HCEC 1CT (cell line): Measurements from ENCODE around the gene BCCIP.

Experiments used
- DNase-seq: peaks from one replicate; pipeline ENCODE4 v3.0.0-alpha.2; 2017

BCCIP gene

DNA sequence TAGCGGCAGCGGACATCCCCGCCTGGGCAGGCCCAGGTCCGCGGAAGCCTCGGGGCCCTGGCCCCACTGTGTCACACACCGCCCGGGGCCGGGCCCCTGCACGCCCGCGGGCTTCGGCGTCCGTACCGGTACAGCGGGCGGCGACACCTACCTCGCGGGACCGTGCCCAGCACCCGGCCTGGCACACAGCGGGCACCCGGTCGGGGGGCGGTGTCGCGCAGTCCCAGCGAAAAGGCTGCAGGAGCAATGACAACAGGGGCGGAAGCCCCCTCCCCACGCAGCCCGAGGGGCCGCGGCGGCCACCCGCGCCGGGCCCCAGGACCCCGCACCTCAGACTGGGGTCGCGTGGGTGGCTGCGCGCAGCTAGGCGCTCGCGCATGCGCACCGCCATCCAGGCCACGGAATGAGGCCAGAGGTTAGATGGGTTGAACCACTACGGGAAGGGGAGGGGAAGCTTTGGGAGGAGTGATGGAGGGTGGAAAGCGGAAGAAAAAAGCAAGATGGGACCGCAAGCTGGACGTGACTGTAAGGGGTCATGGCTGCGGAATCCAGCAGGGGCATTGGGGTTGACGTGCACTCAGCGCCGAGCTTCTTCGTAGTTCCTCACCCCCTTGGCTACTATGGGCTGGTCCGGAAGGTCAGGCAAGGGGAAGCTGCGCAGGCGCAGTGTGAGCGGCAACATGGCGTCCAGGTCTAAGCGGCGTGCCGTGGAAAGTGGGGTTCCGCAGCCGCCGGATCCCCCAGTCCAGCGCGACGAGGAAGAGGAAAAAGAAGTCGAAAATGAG lies at the start of gene BCCIP, which contains the start of gene UROS:
TSS of gene BCCIP (plus strand) at position 669 of the 785 bp plus-strand sequence. CDS start at position 681, 12 bp downstream.
TSS of gene UROS (minus strand) at position 381 of the 785 bp plus-strand sequence. CDS start 6,759 bp downstream, outside the sequence.
- DNase-seq, result peak; percentile 84

DNA sequence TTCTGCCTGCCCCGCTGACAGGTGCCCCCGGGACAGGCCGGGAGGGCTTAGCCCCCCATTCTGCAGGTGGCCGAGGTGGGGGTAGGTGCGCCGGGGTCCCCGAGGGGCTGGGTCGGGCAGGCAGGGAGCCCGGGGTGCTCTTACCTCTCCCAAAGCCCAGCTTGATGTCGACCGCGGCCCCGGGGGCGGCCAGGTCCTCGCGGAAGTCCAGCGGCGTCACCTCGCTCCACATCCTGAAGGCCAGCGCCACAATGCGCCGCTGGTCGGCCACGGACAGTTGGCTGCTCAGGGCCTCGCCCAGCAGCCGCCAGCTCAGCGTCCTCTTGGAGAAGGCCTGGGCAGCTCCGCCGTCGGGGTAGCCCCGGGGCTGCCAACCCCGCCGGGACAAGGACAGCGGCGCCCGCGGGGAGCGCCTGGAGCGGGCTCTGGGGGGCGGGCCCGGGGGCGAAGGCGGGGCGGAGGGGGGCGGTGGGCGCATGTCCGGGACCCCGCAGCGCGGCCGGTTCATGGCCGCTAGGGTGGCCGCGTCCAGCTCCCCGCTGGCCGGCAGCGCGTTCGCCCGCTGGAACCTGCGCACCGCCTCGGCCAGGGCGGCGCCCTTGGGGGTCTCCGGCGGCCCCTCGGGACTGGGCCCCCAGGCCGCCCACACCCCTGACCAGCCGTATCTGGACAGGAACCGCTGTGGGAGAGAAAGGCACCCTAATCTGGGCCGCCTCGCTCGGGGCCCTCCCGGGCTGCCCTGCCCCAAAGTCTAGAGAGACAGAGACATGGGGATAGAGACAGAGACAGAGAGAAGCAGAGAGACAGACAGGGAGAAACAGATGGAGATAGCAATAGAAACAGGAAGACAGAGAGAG lies 49.4 kb upstream of the BCCIP start:
- no peak for DNase-seq

DNA sequence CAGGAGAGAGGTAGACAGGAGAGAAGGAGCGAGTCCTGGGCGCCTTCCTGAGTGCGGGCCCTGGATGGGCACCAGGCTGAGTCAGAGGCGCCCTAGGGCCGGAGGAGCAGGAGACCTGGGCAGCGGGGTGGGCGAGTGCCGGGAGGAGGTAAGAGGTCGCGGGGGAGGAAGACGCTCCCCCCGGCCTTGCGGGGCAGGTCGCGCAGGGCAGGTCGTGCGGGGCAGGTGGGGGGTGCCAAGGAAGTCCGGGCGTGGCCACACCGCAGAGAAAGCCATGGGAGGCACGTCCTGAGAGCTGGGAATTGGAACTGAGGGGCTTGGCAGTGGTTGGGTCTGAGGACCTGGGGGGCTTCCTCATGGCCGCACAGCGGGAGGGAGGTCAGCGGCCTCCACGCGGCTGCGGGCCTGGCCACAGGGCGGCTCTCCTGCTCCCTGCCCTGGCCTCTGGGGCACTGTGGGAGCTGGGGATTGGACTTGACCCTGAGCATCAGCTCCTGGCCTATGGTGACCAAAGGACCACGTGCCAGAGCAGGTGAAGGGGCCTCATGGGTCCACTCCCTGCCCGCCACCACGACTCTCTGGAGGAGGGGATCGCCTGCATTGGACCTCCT lies 48.7 kb upstream of the BCCIP start:
- no peak for DNase-seq

DNA sequence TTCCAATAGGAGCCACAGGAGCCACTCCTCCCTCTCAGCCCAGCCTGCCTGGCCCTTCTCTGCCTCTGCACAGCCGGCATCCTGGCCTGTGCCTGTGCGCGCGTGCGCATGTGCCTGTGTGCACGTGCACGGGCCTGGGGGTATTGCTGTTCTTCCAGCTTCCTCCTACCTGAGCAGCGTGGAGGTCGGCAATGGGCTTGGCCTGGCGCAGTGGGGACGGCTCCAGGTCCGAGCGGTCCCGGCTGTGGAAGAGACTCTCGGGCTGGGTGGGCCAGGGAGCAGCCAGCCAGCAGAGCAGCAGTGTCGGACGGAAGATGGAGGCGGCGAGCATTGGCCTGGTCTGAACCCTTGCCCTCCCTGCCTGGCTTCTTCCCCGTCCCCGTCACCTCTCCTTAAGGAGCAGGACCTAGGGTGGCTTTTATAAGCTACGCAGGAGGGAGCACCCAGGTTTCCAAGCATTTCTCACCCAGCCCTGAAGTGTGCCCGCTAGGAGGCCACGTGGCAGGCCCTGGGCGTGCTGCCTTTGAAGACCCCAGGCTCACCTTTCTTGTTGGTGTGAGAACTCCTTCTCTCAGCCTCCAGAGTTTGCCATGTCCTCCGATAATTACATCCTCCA lies 47.7 kb upstream of the BCCIP start, which contains the start of gene MMP21:
TSS of gene MMP21 (minus strand) at position 331 of the 616 bp plus-strand sequence. CDS start at position 331, 0 bp downstream.
- DNase-seq, result no peak

DNA sequence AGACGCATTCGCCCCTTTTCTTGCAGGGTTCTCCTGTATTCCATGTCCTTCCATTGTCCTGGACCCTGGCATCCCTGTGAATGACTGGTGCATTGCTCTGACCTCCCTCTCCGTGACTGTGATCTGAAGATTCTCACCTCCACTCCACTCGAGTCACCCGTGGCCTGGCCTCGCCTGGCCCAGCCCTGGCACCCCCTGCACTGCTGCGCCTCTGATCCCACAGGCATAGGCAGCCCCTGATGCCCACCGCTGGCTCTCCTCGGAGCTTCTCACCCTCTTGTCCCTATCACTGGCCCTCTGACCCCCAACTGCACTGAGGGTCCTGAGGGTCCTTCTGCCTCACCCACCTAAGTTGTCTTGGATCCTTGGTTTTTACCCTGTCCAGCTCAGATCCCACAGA lies 45.5 kb upstream of the BCCIP start:
- DNase-seq, result no peak

DNA sequence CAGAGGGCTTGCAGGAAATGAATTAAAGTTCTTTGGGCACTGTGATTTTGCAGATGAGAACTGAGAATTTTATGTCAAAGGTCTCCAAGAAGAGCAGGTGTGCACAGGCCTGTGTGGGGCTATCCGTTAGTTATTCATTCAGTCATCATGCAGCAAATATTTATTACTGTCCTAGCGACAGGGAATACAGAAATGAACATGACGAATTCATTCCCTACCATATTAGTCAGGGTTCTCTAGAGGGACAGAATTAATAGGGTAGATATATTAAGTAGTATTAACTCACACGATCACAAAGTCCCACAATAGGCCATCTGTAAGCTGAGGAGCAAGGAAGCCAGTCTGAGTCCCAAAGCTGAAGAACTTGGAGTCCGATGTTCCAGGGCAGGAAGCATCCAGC lies 44.8 kb upstream of the BCCIP start:
- DNase-seq, result no peak

DNA sequence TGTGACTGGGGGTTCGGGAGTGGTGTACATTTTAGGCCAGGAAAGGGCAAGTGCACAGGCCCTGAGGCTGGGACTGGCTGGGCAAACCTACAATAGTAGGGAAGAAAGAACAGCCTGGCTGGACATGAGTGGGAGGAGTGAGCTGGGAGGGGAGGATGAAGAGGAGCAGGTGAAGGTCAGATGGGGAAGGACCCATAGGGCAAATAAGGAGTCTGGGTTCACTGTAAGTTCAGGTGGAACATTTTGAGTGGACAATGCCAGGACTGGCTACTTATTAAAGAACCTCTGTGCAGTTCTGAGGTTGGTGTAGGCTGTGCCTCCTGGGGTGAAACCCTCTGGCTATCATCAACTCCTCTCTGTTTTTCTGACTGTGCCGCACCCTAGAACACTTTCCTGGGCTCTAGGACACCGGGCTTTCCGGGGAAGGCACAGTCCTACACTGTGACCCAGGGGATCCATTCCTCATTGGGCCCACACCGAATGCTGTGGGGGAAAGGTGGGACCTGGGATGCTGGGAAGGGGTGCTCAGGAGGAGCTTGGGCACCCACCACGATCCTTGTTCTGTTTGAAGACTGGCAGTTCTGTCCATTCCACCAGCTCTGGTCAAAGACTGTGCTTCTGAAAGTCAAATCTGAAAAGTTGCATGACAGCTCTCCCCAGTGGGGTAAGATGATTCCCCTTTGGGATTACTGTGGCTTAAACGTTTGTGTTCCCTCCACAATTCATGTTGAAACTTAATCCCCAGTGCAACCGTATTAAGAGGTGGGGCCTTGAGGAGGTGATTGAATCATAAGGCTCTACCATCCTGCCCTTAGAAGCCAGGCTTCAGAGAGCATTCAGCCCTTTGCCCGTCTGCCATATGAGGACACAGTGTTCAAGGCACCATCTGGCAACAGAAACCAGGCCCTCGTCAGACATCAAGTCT lies 43.7 kb upstream of the BCCIP start:
- no peak for DNase-seq

DNA sequence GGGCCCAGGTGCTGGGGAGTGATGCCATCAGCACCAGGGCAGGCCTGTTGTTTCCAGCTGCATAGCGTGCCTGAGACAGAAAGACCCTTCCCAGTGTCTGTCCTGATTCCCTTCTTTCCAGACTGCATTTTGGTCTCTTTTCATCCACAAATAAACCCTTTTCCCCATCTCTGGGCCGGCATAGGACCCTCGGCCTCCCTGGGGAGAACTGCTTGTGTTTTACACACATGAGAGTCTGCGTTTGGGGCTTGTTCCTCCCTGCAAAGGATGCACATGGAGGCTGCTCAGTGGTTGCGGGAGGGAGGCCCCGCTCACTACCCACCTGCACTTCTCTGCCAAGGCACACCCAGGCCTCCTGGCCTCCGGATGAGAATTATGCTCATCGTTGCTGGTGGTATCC lies 42.0 kb upstream of the BCCIP start:
- DNase-seq, result no peak

DNA sequence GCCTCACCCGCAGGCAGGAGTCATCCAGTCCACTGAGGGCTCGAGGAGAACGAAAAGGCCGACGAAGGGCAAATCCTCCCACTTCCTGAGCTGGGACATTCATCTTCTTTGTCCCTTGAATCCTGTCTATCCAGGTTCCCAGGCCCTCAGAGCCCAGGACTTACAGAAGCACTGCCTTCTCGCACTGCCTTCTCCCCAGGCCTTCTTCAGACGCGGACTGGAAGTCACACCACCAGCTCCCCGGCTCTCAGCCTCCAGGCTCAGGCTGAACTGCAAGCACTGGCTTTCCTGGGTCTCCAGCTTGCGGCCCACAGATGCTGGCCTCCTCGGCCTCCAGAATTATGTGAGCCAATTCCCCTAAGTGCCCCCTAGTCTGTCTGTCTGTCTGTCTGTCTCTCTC lies 41.3 kb upstream of the BCCIP start:
- DNase-seq, result no peak

DNA sequence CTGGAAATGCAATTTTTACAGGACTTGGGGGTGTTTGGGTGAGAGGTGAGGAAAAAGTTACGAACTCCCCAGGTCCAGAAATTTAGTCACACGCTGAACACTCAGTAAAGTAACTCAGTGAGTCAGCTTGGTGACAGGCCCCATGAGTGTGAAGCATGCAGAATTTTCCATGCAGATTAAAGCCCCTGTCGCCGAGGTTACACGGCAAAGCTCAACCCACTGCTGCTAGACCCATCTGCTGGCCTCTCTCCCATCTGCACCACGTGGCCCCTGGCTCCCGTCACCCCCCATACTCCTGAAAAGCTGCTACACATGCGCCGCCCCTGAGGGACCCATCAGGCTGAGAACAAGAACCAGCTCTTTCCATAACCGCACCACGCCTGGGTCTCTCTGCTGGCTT lies 40.7 kb upstream of the BCCIP start:
- DNase-seq, result no peak

DNA sequence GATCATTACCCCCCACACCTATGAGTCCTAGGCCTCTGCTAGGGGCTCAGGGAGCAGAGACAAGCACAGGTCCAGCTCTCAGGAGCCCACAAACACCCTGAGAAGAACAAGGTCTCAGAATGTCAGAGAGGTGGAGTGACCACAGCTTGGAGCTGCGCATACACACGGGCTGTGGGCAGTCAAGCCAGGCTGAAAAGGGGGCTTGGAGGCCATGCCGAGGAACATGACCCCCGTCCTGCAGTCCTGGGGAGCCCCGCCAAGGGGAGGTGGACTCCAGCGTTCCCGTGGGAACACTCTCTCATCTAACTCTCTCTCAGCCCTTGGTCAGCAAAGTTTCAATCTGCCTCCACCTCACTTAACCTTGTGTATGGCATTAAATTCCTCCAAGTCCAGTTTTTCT lies 39.9 kb upstream of the BCCIP start:
- no peak for DNase-seq

DNA sequence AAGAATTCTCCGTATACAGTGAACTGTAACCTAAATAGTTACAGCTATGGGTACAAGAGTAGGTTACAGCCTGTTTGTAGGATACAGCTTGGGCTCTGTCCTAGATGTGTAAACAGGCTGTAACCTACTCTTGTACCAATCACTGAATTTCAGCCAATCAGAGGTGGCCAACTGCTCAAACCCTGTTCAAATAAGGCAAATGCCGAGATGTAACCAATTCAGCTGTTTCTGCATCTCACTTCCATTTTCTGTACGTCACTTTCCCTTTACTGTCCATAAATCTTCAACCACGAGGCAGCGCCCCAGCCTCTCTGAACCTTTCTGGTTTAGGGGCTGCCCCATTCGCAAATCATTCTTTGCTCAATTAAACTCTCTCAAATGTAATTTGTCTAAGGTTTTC lies 39.4 kb upstream of the BCCIP start:
- no peak for DNase-seq

DNA sequence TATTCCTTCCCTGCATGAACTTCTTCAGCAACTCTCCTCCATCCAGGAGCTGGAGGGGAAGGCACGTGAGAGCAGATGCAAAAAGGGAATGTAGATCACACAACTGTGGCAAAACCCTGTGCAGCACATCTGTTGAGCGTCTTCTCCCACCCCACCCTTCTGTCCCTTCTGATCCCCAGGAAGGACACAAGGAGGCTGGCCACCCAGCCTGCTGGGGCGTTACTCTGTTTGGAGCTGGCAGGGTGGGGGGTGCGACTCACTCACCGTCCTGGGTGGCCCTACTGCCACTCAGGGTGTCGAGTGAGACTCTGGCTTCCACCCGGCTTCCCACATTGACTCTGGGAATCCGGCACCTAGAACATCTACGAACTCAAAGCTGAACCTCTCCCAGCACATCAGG lies 37.6 kb upstream of the BCCIP start:
- no peak for DNase-seq

DNA sequence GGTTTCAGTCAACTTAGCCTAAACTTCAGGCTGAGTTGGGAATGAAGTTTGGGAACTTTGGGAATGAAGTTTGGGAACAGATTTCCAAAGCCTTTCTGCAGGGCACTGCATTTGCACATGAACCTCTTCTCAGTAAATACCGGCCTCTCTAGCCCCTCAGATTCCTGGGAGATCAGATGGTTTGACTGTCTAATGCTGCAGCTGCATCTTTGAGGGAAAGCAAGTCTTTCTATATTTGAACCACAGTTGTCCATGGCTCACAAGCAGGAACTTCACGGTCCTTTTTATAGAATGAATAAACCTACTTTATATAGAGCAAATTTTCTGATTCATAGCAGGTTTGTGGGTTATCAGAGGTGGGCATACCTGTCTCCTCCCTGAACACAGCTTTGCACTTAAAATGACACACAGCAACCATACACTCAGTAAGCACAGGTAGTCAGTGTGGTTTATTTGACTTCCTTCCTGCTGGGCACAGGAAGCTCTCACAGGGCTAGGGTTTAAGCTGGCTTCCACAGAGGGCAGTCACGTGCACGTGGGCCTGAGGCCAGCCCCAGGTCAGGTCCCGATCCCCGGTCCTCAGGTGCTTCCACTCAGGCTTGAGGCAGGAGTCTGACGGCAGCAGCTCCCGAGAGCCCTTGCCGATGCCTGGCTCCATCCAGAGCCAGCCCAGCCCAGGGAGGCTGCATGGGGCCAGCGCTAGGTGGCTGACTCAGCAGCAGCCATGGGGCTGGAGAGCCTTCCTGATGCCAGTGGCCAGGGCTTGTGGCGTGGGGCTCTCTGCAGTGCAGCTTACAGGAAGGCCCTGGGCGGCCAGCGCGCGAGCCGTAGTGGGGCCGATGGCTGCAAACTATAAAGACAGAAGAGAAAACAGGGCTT lies 35.0 kb upstream of the BCCIP start:
- no peak for DNase-seq

DNA sequence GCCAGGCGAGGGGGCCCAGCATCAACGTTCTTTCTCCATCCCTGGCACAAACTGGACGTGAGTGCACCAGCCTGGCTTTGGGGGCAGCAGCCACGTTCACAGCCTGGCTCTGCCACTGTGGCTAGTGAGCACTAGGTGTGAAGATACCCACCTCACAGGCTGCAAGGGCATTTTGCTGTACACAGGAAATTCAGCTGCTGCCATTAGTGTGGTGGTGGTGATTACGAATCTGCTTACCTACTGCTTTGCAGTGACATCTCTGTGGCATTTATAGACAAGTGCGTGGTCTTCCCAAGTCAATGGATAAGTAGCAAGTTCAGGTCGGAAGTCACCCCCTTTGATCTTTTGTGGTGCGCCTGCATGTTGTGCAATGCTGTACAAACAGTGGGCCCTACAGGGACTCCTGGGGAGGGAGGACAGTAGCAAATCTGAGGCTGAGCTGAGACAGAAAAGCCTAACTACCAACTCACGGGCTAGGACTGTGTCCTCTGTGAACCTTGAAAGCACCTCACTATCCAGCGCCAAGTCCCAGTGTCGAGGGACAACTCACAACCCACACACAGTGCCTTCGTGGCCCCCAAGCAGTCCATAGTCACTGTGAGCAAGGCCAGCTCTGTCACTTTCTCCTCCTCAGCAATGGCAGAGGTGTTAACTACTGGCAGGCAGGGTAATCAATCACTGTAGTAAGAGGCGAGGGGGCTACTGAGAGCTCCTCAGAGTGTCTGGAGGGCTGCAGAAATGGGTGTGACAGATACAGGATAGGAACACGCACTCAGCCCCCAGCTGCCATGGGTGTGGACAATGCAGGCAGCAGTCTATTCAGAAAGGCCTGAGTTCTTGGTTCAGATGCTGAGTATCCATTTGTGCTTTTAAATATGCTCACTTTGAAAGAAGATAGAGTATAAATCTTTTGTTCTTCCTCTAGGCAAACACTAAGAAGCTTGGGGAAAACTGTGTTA lies 30.7 kb upstream of the BCCIP start:
- DNase-seq, result no peak

DNA sequence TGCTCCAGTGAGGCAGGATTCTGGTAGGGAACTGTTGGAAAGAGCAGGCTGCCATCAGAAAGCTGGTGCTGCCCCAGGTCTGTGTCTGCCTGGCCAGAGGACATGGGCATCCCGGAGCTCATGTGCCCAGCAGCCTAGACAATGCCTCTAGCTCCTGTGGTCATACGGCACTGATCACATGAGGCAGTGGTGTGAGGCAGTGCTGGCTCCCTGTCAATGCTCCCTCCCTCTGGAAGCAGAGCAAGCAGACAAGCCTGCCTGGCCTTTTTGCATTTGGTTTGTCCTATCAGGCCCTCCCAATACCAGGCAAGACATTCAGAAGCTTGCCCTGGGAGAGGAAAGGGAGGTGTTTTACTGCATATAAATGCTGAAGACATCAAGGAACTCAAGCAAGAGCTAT lies 28.2 kb upstream of the BCCIP start:
- no peak for DNase-seq

DNA sequence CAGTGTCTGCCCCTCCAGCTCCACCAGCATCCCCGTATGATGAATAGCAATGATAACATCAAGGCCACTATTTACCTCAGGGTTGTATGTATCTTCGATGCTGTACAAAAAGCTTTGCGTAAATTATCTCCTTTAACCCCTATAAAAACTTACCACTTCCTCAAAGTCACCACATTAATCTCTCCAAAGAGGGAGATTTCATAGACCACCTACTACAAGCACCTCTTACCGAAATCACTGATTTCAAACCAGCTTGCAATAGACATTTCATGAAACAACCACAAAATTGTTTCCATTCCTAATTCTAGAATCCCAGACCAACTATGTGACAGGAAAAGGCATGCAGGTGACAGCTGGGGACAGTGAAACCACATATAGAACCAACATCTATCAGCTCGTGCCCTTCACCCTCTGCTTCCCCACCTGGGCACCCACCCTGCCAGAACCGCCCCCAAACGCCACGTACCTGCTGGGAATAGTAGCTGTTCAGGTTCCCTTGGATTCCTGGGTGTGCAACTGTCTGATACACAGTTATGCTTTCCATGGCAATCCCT lies 27.6 kb upstream of the BCCIP start:
- DNase-seq, result no peak

DNA sequence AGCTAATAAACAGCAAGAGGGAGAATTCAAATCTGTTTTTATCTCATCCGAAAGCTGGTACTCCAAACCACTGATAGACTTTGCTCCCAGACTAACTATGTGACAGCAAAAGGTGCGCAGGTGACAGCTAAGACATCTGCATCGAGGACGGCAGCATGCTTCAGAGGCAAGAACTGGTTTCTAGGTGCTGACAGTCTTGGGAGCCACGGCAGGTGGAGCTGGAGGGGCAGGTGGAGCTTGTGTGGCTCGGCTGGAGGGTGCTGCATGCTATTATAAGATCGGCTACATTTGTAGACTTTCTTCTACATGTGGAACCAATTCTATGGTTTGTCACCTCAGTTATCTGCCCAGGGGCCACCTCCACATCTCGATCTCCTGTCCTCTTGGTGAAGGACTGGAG lies 25.9 kb upstream of the BCCIP start:
- DNase-seq, result no peak

DNA sequence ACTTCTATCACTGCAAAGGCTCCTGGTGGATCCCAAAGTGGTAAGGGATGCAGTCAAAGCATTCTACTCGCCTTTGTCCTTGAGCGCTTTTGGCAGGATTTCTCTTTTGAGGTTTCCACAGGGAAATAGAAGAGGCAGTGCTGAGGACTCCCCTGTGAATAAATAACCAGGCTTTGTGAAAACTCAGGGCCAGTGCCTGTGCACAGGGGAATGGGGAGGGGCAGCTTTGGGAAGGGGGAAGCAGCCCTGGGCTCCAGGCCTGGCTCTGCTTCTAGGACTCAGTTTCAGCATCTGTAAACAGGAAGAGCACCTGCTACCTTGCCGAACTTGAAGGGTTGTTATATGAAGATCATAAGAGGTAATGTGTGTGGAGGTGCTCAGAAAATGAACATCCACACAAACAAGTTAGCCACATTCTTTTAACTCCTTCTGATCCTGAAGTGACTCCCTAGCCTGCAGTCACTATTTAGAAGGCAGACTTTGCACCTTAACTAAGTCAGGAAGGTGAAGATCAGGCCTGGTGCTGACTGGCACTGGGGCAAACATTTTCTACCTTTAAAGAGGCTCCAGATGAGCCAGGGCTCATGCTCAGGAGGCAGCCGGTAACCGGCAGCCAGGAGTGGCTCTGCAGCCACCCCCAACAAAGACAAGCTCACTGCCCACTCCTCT lies 25.2 kb upstream of the BCCIP start:
- no peak for DNase-seq
